ENCODE results near the gene MAST3. TPM values are rescaled to one million over a fixed set of nuclear protein-coding genes. Genes with fewer than 3 reads are reported as not detected.

The MAST3 gene
- polyA plus RNA-seq, 3 donors, result 6.8 to 34.0 (median 12.4) TPM

DNA sequence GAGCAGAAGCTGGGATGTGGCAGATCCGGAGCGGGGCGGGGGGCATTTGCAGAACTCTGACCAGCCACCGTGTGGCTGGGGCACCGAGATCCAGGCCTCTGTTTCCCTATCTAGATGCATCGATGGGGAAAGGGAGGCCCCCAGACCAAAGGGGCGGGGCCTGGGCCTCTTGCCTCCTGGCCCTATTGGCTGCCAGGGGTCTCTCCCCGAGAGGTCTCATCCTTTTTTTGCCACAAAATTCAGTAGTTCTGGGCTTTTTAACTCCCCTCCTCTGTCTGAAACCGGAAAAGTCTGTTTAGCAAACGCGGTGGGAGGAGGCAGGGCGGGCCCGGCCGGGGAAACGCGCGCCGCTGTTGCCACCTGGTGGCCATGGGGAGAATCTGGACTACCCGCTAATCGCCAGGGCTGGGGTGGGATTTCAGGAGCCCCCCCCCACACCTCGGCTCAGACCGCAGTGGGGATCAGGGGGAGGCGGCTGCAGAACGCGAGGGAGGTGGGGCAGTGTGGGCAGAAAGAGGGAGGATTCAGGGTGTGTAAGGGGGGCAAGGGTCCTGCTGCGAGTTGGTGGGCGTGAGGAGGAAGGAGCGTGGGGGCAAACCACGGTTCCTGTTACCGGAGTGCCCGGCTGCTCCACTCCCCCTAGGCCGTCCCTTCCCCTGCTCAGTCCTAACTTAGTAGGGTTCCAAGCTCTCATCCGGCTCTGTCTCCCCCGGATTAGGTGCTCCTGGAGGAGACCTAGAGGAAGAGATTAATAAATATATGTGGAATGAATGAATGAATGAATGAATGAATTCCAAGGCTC is 39.2 kb upstream of the MAST3 start:
- peak overlapping the region; percentile 53 for H3K9ac ChIP-seq (ENCODE audit: insufficient read depth, low read length, poor library complexity, severe bottlenecking)

DNA sequence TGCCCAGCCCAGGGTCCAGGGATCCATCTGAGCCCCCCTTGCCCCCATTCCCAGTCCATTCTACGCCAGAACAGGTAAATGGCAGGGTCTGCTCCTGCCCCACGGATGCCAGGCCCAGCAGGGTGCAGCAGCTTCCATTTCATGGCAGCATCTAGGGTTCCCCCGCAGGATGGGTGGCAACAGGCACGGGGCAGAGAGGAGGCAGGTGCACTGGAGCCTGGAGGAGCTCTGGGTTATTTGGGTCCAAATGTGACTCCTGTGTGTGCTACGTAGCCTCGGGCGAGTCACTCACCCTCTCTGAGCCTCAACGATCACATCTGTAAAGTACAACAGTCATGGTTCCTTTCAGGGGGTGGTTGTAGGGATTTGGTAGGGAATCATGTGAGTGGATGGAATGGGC is 38.3 kb upstream of the MAST3 start:
- H3K4me2 ChIP-seq (replicated peaks; ENCODE audit: extremely low read depth, low read length, poor library complexity, severe bottlenecking), result no peak overlapping the region
- H3K27me3 Mint-ChIP-seq (ENCODE audit: low read depth in 3 of 3), result peaks cover 0 to 2% (median 2%) of the 10 kb centered on the region in 3 donors
- H3K27ac Mint-ChIP-seq, result no peak overlapping the region
- H4K20me1 ChIP-seq (ENCODE audit: insufficient read depth, low read length), result no peaks in the 10 kb centered on the region
- WGBS (ENCODE audit: insufficient coverage), result 81% methylated on average over 6 of the region's 8 CpGs
- no peak overlapping the region for H3K9ac ChIP-seq (ENCODE audit: insufficient read depth, low read length, poor library complexity, severe bottlenecking)
- no peaks in the 10 kb centered on the region for H3K27me3 ChIP-seq (ENCODE audit: control insufficient read depth in 2 of 2, insufficient read depth in 2 of 2, low read length in 2 of 2)
- TF ChIP-seq, protein P1, sequence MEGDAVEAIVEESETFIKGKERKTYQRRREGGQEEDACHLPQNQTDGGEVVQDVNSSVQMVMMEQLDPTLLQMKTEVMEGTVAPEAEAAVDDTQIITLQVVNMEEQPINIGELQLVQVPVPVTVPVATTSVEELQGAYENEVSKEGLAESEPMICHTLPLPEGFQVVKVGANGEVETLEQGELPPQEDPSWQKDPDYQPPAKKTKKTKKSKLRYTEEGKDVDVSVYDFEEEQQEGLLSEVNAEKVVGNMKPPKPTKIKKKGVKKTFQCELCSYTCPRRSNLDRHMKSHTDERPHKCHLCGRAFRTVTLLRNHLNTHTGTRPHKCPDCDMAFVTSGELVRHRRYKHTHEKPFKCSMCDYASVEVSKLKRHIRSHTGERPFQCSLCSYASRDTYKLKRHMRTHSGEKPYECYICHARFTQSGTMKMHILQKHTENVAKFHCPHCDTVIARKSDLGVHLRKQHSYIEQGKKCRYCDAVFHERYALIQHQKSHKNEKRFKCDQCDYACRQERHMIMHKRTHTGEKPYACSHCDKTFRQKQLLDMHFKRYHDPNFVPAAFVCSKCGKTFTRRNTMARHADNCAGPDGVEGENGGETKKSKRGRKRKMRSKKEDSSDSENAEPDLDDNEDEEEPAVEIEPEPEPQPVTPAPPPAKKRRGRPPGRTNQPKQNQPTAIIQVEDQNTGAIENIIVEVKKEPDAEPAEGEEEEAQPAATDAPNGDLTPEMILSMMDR (IDR thresholded peaks at IDR 0.05), result no peak
- H3K4me3 Mint-ChIP-seq, result no peak overlapping the region
- peaks cover 18% of the 10 kb centered on the region for H3K4me1 Mint-ChIP-seq
- H3K36me3 ChIP-seq (replicated peaks in 1 of 2; ENCODE audit: control insufficient read depth in 1 of 2, insufficient read depth in 2 of 2, low read length in 2 of 2), result no peaks in the 10 kb centered on the region
- intact Hi-C loops (cut with micrococcal nuclease), result loop anchor here (1.0 to 5.0 kb wide), 3 partner anchors 52 to 122 kb away; no protein-coding TSS in a partner anchor
- H3K9me3 ChIP-seq (replicated peaks in 1 of 2; ENCODE audit: control insufficient read depth in 1 of 2, insufficient read depth in 1 of 2, low read length in 2 of 2), result no peaks in the 10 kb centered on the region
- no peaks in the 10 kb centered on the region for H3K79me2 ChIP-seq (ENCODE audit: insufficient read depth, low read length)
- peaks cover 0 to 4% (median 1%) of the 10 kb centered on the region in 7 donors for H3K9me3 Mint-ChIP-seq
- peaks cover 14 to 19% of the 10 kb centered on the region in 2 donors for H3K4me1 ChIP-seq (ENCODE audit: control insufficient read depth in 1 of 2, insufficient read depth in 2 of 2, low read length in 2 of 2)
- H2AFZ ChIP-seq (ENCODE audit: insufficient read depth, low read depth, low read length, poor library complexity, severe bottlenecking), result no peak overlapping the region
- no peak overlapping the region for H3K27ac ChIP-seq (ENCODE audit: low read depth in 1 of 2, low read length in 2 of 2)
- peaks cover 5 to 7% of the 10 kb centered on the region in 2 donors for H3K36me3 Mint-ChIP-seq
- no peak overlapping the region for H3K4me3 ChIP-seq (replicated peaks in 1 of 3; ENCODE audit: low read depth in 2 of 3, low read length in 3 of 3)
- DNase-seq, result no peak

More for the DNA sequence above, 39.2 kb upstream of the MAST3 start:
- Mint-ChIP-seq H3K4me1 (peaks cover 18% of the 10 kb centered on the region), H3K27ac (peak overlapping the region; percentile 45 to 88 (median 74)), H3K27me3 (ENCODE audit: low read depth in 3 of 3) (peaks cover 0 to 3% (median 2%) of the 10 kb centered on the region in 3 donors), H3K4me3 (peak overlapping the region; percentile 68 to 80), H3K9me3 (peaks cover 0 to 4% (median 1%) of the 10 kb centered on the region in 7 donors), H3K36me3 (peaks cover 5 to 7% of the 10 kb centered on the region in 2 donors)
- intact Hi-C loops (cut with micrococcal nuclease), result loop anchor here (1.0 to 5.0 kb wide), 3 partner anchors 51 to 121 kb away; no protein-coding TSS in a partner anchor
- TF ChIP-seq, protein P1 (IDR thresholded peaks at IDR 0.05), result peak; percentile 98
- Histone ChIP-seq H4K20me1 (ENCODE audit: insufficient read depth, low read length) (no peaks in the 10 kb centered on the region), H3K79me2 (ENCODE audit: insufficient read depth, low read length) (no peaks in the 10 kb centered on the region), H3K27me3 (ENCODE audit: control insufficient read depth in 2 of 2, insufficient read depth in 2 of 2, low read length in 2 of 2) (no peaks in the 10 kb centered on the region), H3K4me1 (ENCODE audit: control insufficient read depth in 1 of 2, insufficient read depth in 2 of 2, low read length in 2 of 2) (peaks cover 14 to 19% of the 10 kb centered on the region in 2 donors), H3K4me3 (replicated peaks in 1 of 3; ENCODE audit: low read depth in 2 of 3, low read length in 3 of 3) (peak overlapping the region; percentile 1 to 69 (median 40)), H3K4me2 (replicated peaks; ENCODE audit: extremely low read depth, low read length, poor library complexity, severe bottlenecking) (peak overlapping the region; percentile 82), H2AFZ (ENCODE audit: insufficient read depth, low read depth, low read length, poor library complexity, severe bottlenecking) (peak overlapping the region; percentile 78), H3K9me3 (replicated peaks in 1 of 2; ENCODE audit: control insufficient read depth in 1 of 2, insufficient read depth in 1 of 2, low read length in 2 of 2) (no peaks in the 10 kb centered on the region), H3K36me3 (replicated peaks in 1 of 2; ENCODE audit: control insufficient read depth in 1 of 2, insufficient read depth in 2 of 2, low read length in 2 of 2) (no peaks in the 10 kb centered on the region), H3K27ac (ENCODE audit: low read depth in 1 of 2, low read length in 2 of 2) (peak overlapping the region; percentile 54 to 61)
- peak; percentile 64 to 74 (median 72) for DNase-seq
- WGBS (ENCODE audit: insufficient coverage), result under 1% methylated on average over 14 of the region's 34 CpGs

Data from CD14-positive monocyte (primary cell).